Endothelial cell (in vitro differentiated cells): Measurements from ENCODE around the gene MED27. TPM values are rescaled to one million over a fixed set of nuclear protein-coding genes. Genes with fewer than 3 reads are reported as not detected.

Experiments
- DNase-seq: peaks from one replicate; pipeline ENCODE4 v3.0.0; 2021; ENCODE audit warnings: low spot score
- H3K27ac Mint-ChIP-seq: one replicate; pipeline ENCODE4 v1.8.0; 2021; ENCODE audit warnings: mixed read lengths, inconsistent platforms; ENCODE audit not compliant: unreplicated experiment
- H3K27me3 Mint-ChIP-seq: one replicate; pipeline ENCODE4 v1.8.0; 2021; ENCODE audit warnings: mild to moderate bottlenecking, moderate library complexity, mixed read lengths, inconsistent platforms; ENCODE audit not compliant: unreplicated experiment
- H3K36me3 Mint-ChIP-seq: one replicate; pipeline ENCODE4 v1.8.0; 2021; ENCODE audit warnings: mild to moderate bottlenecking, low read depth, mixed read lengths, inconsistent platforms; ENCODE audit not compliant: unreplicated experiment
- H3K4me1 Mint-ChIP-seq: one replicate; pipeline ENCODE4 v1.8.0; 2021; ENCODE audit warnings: mild to moderate bottlenecking, mixed read lengths, inconsistent platforms; ENCODE audit not compliant: unreplicated experiment
- H3K4me3 Mint-ChIP-seq: one replicate; pipeline ENCODE4 v1.8.0; 2021; ENCODE audit warnings: mild to moderate bottlenecking, mixed read lengths, inconsistent platforms; ENCODE audit not compliant: unreplicated experiment
- H3K9me3 Mint-ChIP-seq: one replicate; pipeline ENCODE4 v1.8.0; 2021; ENCODE audit warnings: mixed read lengths, inconsistent platforms; ENCODE audit not compliant: unreplicated experiment
- CTCF ChIP-seq: fragments of 200-600 bp; sonication (generic); IDR thresholded peaks from one replicate; pipeline ENCODE4 v1.5.0; 2021; ENCODE audit warnings: antibody characterized with exemption; ENCODE audit not compliant: unreplicated experiment
- total RNA-seq: library from RNA; stranded (reverse); fragmentation: NEBNext Ultra II Directional; extraction: Animal tissue kit (Norgen Biotek cat#: 25700); gene quantifications from one replicate; pipeline ENCODE4 v1.2.1, GENCODE V29; 2021; ENCODE audit not compliant: unreplicated experiment

Gene MED27
- total RNA-seq, 1 donor from 2014 or later, result 24.0 TPM

- DNase-seq, result no peak
- H3K36me3 Mint-ChIP-seq, result peaks cover 8% of the 10 kb centered on the region
- H3K27ac Mint-ChIP-seq, result no peak overlapping the region
- H3K27me3 Mint-ChIP-seq, result peaks cover 6% of the 10 kb centered on the region
- H3K4me1 Mint-ChIP-seq, result peaks cover 10% of the 10 kb centered on the region
- no peaks in the 10 kb centered on the region for H3K9me3 Mint-ChIP-seq
- H3K4me3 Mint-ChIP-seq, result no peak overlapping the region
- TF ChIP-seq CTCF, result no peak
These were observed 212.0 kb downstream of the MED27 start for GRCh38 chr9:131867611-131868192.

- peaks cover 3% of the 10 kb centered on the region for H3K27me3 Mint-ChIP-seq
- peaks cover 21% of the 10 kb centered on the region for H3K36me3 Mint-ChIP-seq
- no peaks in the 10 kb centered on the region for H3K9me3 Mint-ChIP-seq
- H3K4me3 Mint-ChIP-seq, result no peak overlapping the region
- no peak for TF ChIP-seq CTCF
- no peak overlapping the region for H3K27ac Mint-ChIP-seq
- no peak for DNase-seq
- peaks cover 10% of the 10 kb centered on the region for H3K4me1 Mint-ChIP-seq
These were observed 214.0 kb downstream of the MED27 start for GRCh38 chr9:131865446-131866195.

GRCh38 chr9:131864531-131864930 is 215.1 kb downstream of the MED27 start:
- TF ChIP-seq CTCF, result no peak
- Mint-ChIP-seq H3K27ac (no peak overlapping the region), H3K4me3 (no peak overlapping the region), H3K4me1 (peaks cover 10% of the 10 kb centered on the region), H3K9me3 (no peaks in the 10 kb centered on the region), H3K36me3 (peaks cover 27% of the 10 kb centered on the region), H3K27me3 (peaks cover 3% of the 10 kb centered on the region)
- DNase-seq, result no peak

GRCh38 chr9:131863306-131863896 is 216.3 kb downstream of the MED27 start:
- no peak overlapping the region for H3K27ac Mint-ChIP-seq
- peaks cover 27% of the 10 kb centered on the region for H3K36me3 Mint-ChIP-seq
- no peak overlapping the region for H3K4me3 Mint-ChIP-seq
- peaks cover 5% of the 10 kb centered on the region for H3K27me3 Mint-ChIP-seq
- H3K9me3 Mint-ChIP-seq, result no peaks in the 10 kb centered on the region
- DNase-seq, result no peak
- TF ChIP-seq CTCF, result no peak
- H3K4me1 Mint-ChIP-seq, result peaks cover 7% of the 10 kb centered on the region

GRCh38 chr9:131862261-131862660 is 217.4 kb downstream of the MED27 start:
- H3K36me3 Mint-ChIP-seq, result peaks cover 27% of the 10 kb centered on the region
- no peak overlapping the region for H3K27ac Mint-ChIP-seq
- H3K27me3 Mint-ChIP-seq, result peaks cover 5% of the 10 kb centered on the region
- TF ChIP-seq CTCF, result no peak
- H3K9me3 Mint-ChIP-seq, result no peaks in the 10 kb centered on the region
- no peak overlapping the region for H3K4me3 Mint-ChIP-seq
- peaks cover 7% of the 10 kb centered on the region for H3K4me1 Mint-ChIP-seq
- no peak for DNase-seq
